Measurements from ENCODE around the gene SLC25A27.

- no peak for TF ChIP-seq POLR2A (IDR thresholded peaks at IDR 0.05)
- peak; percentile 53 to 75 (median 63) for TF ChIP-seq CTCF (IDR thresholded peaks at IDR 0.05 in 4 of 5, conservative IDR thresholded peaks at IDR 0.05 in 1 of 5)
These were observed 26.4 kb upstream of the SLC25A27 start for GRCh38 chr6:46626228-46626909.

Measured in gastrocnemius medialis (tissue), 4 donors.